HG03139 (cell line): Measurements from ENCODE around the gene MGAT5.
"Not testable (repeated sequence)": the region's sequence is repeated elsewhere in the genome, so short reads cannot be mapped to it uniquely, and the experiment has no call there.

ENCODE experiments used
- ATAC-seq: cut with Tn5 transposase; IDR thresholded peaks from one replicate; pipeline ENCODE4 v1.9.1; 2021; ENCODE audit not compliant: unreplicated experiment

Gene MGAT5

GRCh38 chr2:134460583-134460998 is 206.7 kb downstream of the MGAT5 start:
- peak; percentile 73 for ATAC-seq

GRCh38 chr2:134461511-134461910 is 207.6 kb downstream of the MGAT5 start:
- ATAC-seq, result no peak

- ATAC-seq, result no peak
These were observed 208.4 kb downstream of the MGAT5 start for GRCh38 chr2:134462275-134462674.

GRCh38 chr2:134462791-134463698 is 209.2 kb downstream of the MGAT5 start:
- no peak for ATAC-seq

GRCh38 chr2:134463699-134464022 is 209.8 kb downstream of the MGAT5 start:
- ATAC-seq, result no peak

GRCh38 chr2:134465228-134466105 is 211.6 kb downstream of the MGAT5 start:
- ATAC-seq, result no peak

GRCh38 chr2:134466141-134466540 is 212.3 kb downstream of the MGAT5 start:
- ATAC-seq, result no peak

- ATAC-seq, result no peak
These were observed 214.3 kb downstream of the MGAT5 start for GRCh38 chr2:134468164-134468563.

GRCh38 chr2:134468776-134469175 is 214.9 kb downstream of the MGAT5 start:
- no peak for ATAC-seq

GRCh38 chr2:134469516-134470115 is 215.7 kb downstream of the MGAT5 start:
- no peak for ATAC-seq

- no peak for ATAC-seq
These were observed 216.8 kb downstream of the MGAT5 start for GRCh38 chr2:134470561-134471168.

- not testable (repeated sequence) for ATAC-seq
These were observed 223.1 kb downstream of the MGAT5 start for GRCh38 chr2:134476982-134477381.

- ATAC-seq, result no peak
These were observed 225.9 kb downstream of the MGAT5 start for GRCh38 chr2:134479696-134480330.

GRCh38 chr2:134482131-134482723 is 228.4 kb downstream of the MGAT5 start:
- no peak for ATAC-seq

- ATAC-seq, result no peak
These were observed 229.0 kb downstream of the MGAT5 start for GRCh38 chr2:134482766-134483340.

- ATAC-seq, result no peak
These were observed 236.0 kb downstream of the MGAT5 start for GRCh38 chr2:134489732-134490384.

- ATAC-seq, result no peak
These were observed 236.7 kb downstream of the MGAT5 start for GRCh38 chr2:134490559-134490958.

- no peak for ATAC-seq
These were observed 237.2 kb downstream of the MGAT5 start for GRCh38 chr2:134491022-134491421.

- no peak for ATAC-seq
These were observed 238.0 kb downstream of the MGAT5 start for GRCh38 chr2:134491771-134492441.
